PFSK-1 (cell line): ENCODE results near the gene SPTB.

Experiments used
- FOXP2 ChIP-seq: optimal IDR thresholded peaks from 2 replicates; pipeline ENCODE3; 2011; ENCODE audit warnings: borderline replicate concordance, control low read depth, inconsistent platforms; ENCODE audit not compliant: insufficient read depth; ENCODE audit errors: extremely low read length, extremely low read depth
- POLR2AphosphoS5 ChIP-seq: IDR thresholded peaks from 2 replicates; pipeline ENCODE4 v1.6.1; 2012; ENCODE audit warnings: low read depth, mild to moderate bottlenecking, control low read depth, low read length, moderate library complexity
- SIN3A ChIP-seq: IDR thresholded peaks from 2 replicates; pipeline ENCODE4 v1.6.1; 2012; ENCODE audit warnings: mild to moderate bottlenecking, low read length, moderate library complexity, borderline replicate concordance; ENCODE audit not compliant: insufficient read depth
- TAF1 ChIP-seq: IDR thresholded peaks from 2 replicates; pipeline ENCODE4 v1.6.1; 2012; ENCODE audit warnings: low read length, control low read depth, borderline replicate concordance; ENCODE audit not compliant: insufficient read depth

DNA sequence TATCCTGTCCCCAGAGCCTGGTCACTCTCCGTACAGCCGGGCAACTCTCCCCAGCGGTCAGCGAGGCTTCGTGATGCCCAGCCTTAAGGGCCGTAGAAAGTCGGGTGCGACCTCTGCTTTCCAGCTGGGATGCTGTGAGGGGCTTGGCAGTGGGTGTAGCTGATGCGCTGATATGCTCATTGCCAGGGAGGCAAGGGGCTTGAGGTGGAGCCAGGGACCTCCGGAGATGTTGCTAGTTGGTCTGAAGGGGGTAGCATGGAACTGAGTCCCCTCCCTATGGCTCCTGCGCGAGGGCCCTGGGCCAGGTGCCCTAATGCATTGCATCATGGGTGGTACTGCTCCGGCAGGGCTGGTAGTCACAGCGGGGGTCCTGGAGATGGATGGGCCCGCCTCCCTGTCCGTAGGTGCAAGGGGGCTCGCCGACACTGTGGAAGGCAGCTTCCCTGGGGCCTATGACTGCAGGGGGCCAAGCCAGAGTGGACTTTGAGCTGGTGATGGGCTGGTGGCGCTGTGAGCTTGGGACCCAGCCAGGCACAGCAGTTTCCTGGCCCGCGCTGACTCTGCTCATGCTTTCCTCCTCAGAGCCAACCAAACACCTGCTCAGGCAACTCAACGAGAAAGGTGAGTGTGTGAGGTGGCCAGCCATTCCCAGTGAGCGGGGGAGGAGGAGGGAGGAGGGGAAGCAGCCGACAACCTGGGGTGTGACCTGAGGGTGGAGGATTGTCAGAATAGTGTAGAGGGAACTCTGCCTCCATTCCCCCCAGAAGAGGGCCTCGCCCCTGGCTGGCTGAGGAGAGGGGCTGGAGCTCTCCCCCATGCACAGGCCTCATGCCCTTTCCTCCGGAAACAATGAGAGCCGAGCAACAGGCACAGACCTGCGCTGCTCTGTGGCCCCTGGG, 143.2 kb downstream of the SPTB start:
- TF ChIP-seq POLR2AphosphoS5 (no peak), TAF1 (no peak), FOXP2 (no peak), SIN3A (no peak)
